GM23338 (cell line): ENCODE results near the gene PPFIBP1.

Experiments used
- CREB1 ChIP-seq: fragments of 250-450 bp; sonication (Bioruptor Pico); IDR thresholded peaks from 2 replicates; pipeline ENCODE4 v1.5.0; 2020; ENCODE audit warnings: low read depth, mild to moderate bottlenecking, moderate library complexity
- CTCF ChIP-seq, 2 experiments: fragments of 200-600 bp in 1 of 2; sonication (generic) in 1 of 2; conservative IDR thresholded peaks; 2 replicates each; pipeline versions ENCODE4 v1.5.1 to v1.6.1; 2016 to 2017; ENCODE audit warnings: antibody characterized with exemption in 2 of 2, low read depth in 2 of 2, mild to moderate bottlenecking in 2 of 2, moderate library complexity in 1 of 2
- ETS1 ChIP-seq: IDR thresholded peaks from 2 replicates; pipeline ENCODE4 v1.6.1; 2016; ENCODE audit warnings: antibody characterized with exemption
- EZH2 ChIP-seq: fragments of 200-600 bp; sonication (generic); IDR thresholded peaks from one replicate; pipeline ENCODE4 v1.8.0; 2017; ENCODE audit warnings: antibody characterized with exemption, mild to moderate bottlenecking, low read depth; ENCODE audit not compliant: unreplicated experiment
- EZH2phosphoT487 ChIP-seq: fragments of 200-600 bp; sonication (generic); IDR thresholded peaks from one replicate; pipeline ENCODE4 v1.8.1; 2018; ENCODE audit warnings: antibody characterized with exemption; ENCODE audit not compliant: unreplicated experiment
- NANOG ChIP-seq: IDR thresholded peaks from 2 replicates; pipeline ENCODE4 v1.6.1; 2016; ENCODE audit warnings: antibody characterized with exemption, borderline replicate concordance
- POLR2AphosphoS5 ChIP-seq: IDR thresholded peaks from 2 replicates; pipeline ENCODE4 v1.6.1; 2016; ENCODE audit warnings: antibody characterized with exemption, low read depth
- REST ChIP-seq: IDR thresholded peaks from one replicate; pipeline ENCODE4 v1.6.1; 2018; ENCODE audit warnings: antibody characterized with exemption; ENCODE audit not compliant: unreplicated experiment
- ZNF331 ChIP-seq: fragments of 250-450 bp; sonication (Bioruptor Pico); IDR thresholded peaks from 2 replicates; pipeline ENCODE4 v1.5.0; 2020; ENCODE audit warnings: low read depth, mild to moderate bottlenecking, moderate library complexity
- ZNF462 ChIP-seq: fragments of 250-450 bp; sonication (Bioruptor Pico); IDR thresholded peaks from 2 replicates; pipeline ENCODE4 v1.5.0; 2020; ENCODE audit warnings: mild to moderate bottlenecking, moderate library complexity

GRCh38 chr12:27578689-27579372 lies 54.8 kb downstream of the PPFIBP1 start:
- TF ChIP-seq CTCF (conservative IDR thresholded peaks at IDR 0.05; ENCODE audit: low read depth in 2 of 2) = no peak
- no peak for TF ChIP-seq ETS1
- TF ChIP-seq REST = no peak
- no peak for TF ChIP-seq EZH2
- TF ChIP-seq CREB1 (CRISPR knock-in tag) = no peak
- no peak for TF ChIP-seq EZH2phosphoT487
- no peak for TF ChIP-seq POLR2AphosphoS5
- TF ChIP-seq NANOG = no peak
- no peak for TF ChIP-seq ZNF331 (CRISPR knock-in tag)
- no peak for TF ChIP-seq ZNF462
